ENCODE measurements around the gene BTF3.

The BTF3 gene

GRCh38 chr5:73523861-73524260 lies 25.6 kb downstream of the BTF3 start:
- ATAC-seq, result no peak
- no peak for TF ChIP-seq CREB5 (CRISPR knock-in tag; IDR thresholded peaks at IDR 0.05; ENCODE audit: low read depth)
- TF ChIP-seq TOX (CRISPR knock-in tag; IDR thresholded peaks at IDR 0.05; ENCODE audit: borderline replicate concordance), result no peak
- no peak for TF ChIP-seq ZNF565 (CRISPR knock-in tag; conservative IDR thresholded peaks at IDR 0.05; ENCODE audit: low read depth)

GRCh38 chr5:73525606-73526203 lies 27.5 kb downstream of the BTF3 start:
- TF ChIP-seq ARNTL (CRISPR knock-in tag; IDR thresholded peaks at IDR 0.05; ENCODE audit: borderline replicate concordance, low read depth), result no peak
- no peak for TF ChIP-seq TOX (CRISPR knock-in tag; IDR thresholded peaks at IDR 0.05; ENCODE audit: borderline replicate concordance)
- no peak for TF ChIP-seq ZNF70 (CRISPR knock-in tag; IDR thresholded peaks at IDR 0.05)
- no peak for TF ChIP-seq BACH2 (CRISPR knock-in tag; IDR thresholded peaks at IDR 0.05; ENCODE audit: borderline replicate concordance)
- TF ChIP-seq PATZ1 (CRISPR knock-in tag; IDR thresholded peaks at IDR 0.05; ENCODE audit: borderline replicate concordance), result no peak
- TF ChIP-seq ZC3H10 (CRISPR knock-in tag; IDR thresholded peaks at IDR 0.05), result no peak
- TF ChIP-seq ZFP3 (CRISPR knock-in tag; IDR thresholded peaks at IDR 0.05), result no peak
- no peak for TF ChIP-seq OSR1 (CRISPR knock-in tag; IDR thresholded peaks at IDR 0.05)
- TF ChIP-seq ISL1 (CRISPR knock-in tag; IDR thresholded peaks at IDR 0.05), result no peak
- TF ChIP-seq CSDC2 (CRISPR knock-in tag; IDR thresholded peaks at IDR 0.05), result no peak
- no peak for TF ChIP-seq ZNF8 (CRISPR knock-in tag; IDR thresholded peaks at IDR 0.05)
- TF ChIP-seq RARB (CRISPR knock-in tag; IDR thresholded peaks at IDR 0.05), result no peak
- TF ChIP-seq TSHZ2 (CRISPR knock-in tag; IDR thresholded peaks at IDR 0.05), result no peak
- TF ChIP-seq POU6F1 (CRISPR knock-in tag; IDR thresholded peaks at IDR 0.05; ENCODE audit: borderline replicate concordance, low read depth), result no peak
- no peak for TF ChIP-seq ZFP30 (CRISPR knock-in tag; IDR thresholded peaks at IDR 0.05)
- no peak for TF ChIP-seq TCF4 (CRISPR knock-in tag; IDR thresholded peaks at IDR 0.05; ENCODE audit: borderline replicate concordance)
- TF ChIP-seq SNAI2 (CRISPR knock-in tag; IDR thresholded peaks at IDR 0.05), result no peak
- TF ChIP-seq CREB5 (CRISPR knock-in tag; IDR thresholded peaks at IDR 0.05; ENCODE audit: low read depth), result no peak
- no peak for ATAC-seq

- ATAC-seq, result no peak
- TF ChIP-seq ZFP30 (CRISPR knock-in tag; IDR thresholded peaks at IDR 0.05), result no peak
- TF ChIP-seq ZNF70 (CRISPR knock-in tag; IDR thresholded peaks at IDR 0.05), result no peak
- no peak for TF ChIP-seq CSDC2 (CRISPR knock-in tag; IDR thresholded peaks at IDR 0.05)
- no peak for TF ChIP-seq OSR1 (CRISPR knock-in tag; IDR thresholded peaks at IDR 0.05)
- no peak for TF ChIP-seq CREB5 (CRISPR knock-in tag; IDR thresholded peaks at IDR 0.05; ENCODE audit: low read depth)
- no peak for TF ChIP-seq GLIS3 (CRISPR knock-in tag; IDR thresholded peaks at IDR 0.05)
- no peak for TF ChIP-seq ZNF8 (CRISPR knock-in tag; IDR thresholded peaks at IDR 0.05)
- no peak for TF ChIP-seq TSHZ2 (CRISPR knock-in tag; IDR thresholded peaks at IDR 0.05)
- no peak for TF ChIP-seq TCF4 (CRISPR knock-in tag; IDR thresholded peaks at IDR 0.05; ENCODE audit: borderline replicate concordance)
Measured at GRCh38 chr5:73528248-73528647, 30.0 kb downstream of the BTF3 start.
